Suppressor macrophage (primary cell): ENCODE measurements around the gene AP2S1.
"Not testable (repeated sequence)": the region's sequence is repeated elsewhere in the genome, so short reads cannot be mapped to it uniquely, and the experiment has no call there.

ENCODE experiments used
- DNase-seq, 4 experiments: peaks; one replicate each; pipeline ENCODE4 v3.0.0-alpha.2; 2020 to 2022

Gene AP2S1

DNA sequence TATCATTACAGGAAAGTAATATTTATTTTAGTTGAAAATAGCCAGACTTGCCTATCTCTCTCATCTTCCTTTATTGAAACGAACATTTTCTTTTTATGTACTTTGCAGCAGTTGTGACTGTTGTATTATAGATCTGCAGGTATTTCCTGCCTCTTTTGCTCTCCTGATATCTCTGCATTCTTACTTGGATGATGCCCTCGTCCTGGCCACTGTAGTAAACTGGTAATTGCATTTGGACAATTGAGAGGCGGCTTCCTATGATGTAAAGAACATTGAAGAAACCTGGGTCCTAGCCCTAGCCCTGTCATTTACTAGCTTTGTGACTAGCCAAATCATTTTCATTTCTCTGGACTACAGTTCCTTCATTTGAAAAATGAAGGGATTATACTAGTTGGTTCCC, 16.5 kb upstream of the AP2S1 start:
- DNase-seq = no peak

DNA sequence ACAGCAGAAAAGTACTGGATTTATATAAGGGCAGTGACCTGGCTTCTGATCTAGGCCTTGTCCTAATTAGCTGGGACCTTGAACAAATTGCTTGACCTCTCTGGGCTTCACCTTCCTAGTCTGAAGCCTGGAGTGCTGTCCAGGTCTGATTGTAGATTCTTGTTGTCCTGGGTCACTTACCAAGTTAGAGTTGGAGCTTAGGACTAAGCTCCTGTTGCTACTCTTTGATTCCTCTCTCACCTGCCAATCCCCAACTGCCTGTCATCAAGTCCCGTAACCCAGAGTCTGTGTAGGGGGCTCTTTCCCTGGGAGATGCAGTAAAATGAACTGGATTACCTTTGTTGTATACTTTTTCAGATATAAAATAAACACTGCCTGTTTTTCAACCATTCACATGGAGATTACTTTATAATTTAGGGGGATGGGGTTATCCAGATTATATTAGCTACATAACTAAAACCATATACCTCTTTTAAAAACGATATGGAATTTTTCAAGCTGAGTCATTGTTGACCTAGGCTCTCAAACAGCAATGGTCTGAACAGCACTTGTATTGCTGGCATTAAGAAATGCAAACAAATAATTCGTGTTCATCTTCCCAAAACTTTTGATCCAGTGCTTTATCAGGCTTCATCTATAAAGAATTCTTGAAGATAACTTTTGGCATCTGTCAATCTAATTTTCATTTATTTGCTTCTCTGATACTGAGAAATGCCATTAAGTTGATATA, 15.9 kb upstream of the AP2S1 start:
- DNase-seq = no peak

DNA sequence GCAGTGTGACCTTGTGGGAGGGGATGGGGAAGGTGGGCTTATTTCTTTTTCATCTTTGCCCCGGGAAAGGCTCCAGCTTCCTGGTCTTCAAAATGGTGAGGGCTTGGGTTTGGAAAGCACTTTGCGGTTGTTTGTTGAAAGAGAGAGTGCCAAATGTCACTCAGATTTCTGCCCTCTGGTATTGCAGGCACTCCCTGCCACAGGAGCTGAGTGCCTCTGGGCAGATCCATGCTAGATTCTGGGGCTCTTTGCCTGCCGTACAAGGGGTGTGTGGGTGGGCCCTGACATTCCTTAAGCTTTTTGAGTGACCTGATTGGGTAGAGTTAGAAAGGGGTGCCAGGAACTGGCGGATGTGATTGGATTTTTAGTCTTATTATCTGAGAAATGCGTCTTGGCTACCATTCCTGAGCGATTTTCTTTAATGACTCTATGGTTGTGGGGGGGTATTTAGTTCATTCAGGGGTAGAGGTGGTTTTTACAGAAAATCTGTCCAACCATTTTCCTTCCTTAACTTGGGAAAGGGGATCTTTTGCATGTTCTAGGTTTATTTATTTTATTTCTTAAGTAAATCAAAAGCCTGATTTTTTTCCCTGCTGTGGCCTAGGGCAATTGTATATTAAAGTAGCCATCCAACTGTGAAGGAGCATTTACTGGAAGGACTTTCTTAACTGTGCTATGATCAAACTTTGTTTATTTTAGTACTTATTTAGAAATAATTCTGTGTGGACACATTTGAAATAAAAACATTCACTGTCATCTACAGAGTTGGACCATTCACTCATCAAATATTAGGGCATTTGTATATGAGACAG, 13.4 kb upstream of the AP2S1 start:
- DNase-seq = no peak

DNA sequence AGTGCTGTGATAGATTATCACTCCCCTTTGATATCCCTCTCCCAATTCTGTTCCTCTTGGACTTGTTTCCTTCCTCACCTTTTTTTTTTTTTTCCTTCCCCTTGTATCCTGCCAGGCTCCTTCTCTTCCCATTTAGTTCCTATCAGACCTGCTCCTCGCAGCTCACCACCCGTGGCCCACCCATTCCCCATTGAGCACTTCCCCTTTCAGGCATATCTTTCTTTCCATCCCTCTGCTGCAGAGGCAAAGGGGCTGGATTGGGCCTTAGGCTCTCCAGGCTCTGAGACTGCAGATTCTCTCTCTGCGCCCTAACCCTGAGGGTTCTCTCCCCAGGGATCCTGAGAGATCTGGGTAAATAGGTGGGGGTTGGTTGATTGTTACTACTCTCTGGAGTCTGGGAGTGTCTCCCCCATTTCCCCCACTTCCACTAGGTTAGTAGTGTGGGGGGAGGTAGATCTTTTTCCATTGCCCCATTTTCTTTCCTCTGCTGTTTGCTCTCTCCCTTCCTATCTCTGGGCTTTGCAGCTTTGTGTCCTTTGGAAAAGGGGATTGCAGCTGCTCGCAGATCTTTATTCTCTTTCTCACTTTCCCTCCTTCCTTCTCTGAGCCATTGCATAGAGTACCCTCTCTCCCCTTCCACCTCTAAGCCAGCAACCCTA, 12.5 kb upstream of the AP2S1 start:
- peak in 2 of 4 experiments; percentile 12 to 23 for DNase-seq

DNA sequence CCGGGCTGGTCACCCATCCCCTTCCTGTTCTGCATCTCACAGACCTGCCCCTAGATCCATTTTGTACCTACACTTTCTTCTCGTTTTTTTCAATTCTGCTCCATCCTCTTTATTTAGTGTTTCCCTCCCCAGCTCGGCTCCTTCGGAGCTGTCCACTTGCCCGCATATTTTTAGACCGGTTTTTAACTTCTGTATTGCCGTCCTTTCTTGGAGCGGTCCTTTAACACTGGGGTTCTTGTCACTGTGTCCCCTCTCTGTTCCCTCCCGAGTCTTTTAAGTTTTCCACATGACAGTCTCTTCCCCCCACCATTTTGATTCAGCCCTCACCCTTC, 11.8 kb upstream of the AP2S1 start:
- no peak for DNase-seq

DNA sequence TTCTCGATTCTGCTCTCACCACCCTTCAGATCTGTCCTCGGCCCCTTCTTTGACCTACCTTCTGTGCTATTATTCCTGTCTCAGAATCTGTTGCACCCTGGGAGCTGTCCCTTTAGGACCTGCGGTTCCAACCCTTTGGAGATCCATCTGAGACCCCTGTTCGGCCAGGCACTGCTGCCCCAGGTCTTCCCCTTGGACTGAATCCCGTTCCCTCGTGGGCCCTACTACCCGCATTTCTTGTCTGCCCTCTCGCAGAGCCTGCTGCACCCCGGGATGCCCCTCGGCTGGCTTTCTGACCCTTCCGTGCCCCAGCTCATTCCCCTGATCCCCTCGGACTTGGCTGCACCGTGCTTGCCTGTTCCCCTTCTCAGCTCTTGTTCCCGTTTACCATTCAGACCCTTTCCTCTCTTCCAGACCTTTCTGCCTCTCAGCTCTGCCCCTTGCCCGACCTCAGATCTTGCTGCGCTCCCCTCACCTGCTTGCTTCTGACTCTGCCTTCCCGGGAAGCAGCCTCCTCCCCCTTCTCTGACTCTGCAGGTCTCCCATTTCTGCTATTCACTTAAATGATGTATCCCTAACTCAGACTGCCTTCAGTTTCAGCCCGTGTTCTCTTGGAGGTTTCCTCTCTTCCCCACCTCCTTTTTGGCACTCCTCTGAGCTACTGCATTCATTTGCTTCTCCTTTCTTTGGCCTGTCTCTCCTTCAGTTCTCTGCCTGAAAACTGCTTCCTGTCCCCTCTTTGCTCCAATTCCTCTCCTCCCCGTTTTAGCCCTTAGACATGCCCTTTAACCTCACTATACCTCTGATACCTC, 11.3 kb upstream of the AP2S1 start:
- DNase-seq = peak in 3 of 4 experiments; percentile 32 to 43 (median 34)

DNA sequence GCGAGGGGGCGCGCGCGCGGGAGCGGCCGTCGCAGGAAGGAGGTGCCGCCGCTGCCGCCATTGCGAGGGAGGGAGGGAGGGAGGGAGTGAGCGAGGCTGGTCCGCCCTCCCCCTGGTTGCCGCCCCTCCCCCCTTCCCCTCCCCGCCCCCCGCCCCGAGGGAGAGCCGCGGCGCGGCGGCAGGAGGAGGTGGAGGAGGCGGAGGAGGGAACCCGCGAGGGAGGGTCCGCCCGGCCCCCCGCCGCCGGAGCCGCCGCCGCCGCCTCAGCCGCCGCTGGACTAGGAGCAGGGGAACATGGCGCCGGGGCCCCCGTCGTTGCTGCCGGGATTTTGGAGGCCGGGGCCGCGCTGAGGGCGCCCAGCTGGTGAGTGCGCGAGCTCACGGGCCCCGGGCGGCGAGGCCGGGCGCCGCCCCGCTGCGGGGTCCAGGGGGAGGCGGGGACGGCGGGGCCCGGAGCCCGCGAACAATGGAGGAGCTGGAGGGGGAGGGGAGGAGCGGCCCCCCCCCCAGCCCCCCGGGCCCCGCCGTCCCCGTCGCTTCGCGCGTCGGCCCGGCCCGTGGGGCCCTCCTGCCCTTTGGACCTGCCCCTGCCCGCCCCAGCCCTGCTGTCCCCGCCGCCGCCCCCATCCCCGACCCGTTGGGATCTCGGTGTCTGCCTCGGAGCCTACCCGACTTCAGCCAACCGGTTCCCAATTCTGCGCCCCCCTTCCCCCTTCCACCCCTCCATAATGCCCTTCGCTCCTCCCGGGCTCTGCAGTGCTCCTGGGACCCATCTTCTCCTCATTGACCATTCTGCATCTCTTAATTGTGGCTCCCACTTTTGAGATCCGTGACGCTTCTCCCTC, 10.4 kb upstream of the AP2S1 start, which contains the start of gene ARHGAP35:
Gene ARHGAP35 (plus strand): TSS at position 152 of the 845 bp plus-strand sequence. CDS start 57,679 bp downstream, outside the sequence.
- peak in 1 of 4 experiments; percentile 95 for DNase-seq

DNA sequence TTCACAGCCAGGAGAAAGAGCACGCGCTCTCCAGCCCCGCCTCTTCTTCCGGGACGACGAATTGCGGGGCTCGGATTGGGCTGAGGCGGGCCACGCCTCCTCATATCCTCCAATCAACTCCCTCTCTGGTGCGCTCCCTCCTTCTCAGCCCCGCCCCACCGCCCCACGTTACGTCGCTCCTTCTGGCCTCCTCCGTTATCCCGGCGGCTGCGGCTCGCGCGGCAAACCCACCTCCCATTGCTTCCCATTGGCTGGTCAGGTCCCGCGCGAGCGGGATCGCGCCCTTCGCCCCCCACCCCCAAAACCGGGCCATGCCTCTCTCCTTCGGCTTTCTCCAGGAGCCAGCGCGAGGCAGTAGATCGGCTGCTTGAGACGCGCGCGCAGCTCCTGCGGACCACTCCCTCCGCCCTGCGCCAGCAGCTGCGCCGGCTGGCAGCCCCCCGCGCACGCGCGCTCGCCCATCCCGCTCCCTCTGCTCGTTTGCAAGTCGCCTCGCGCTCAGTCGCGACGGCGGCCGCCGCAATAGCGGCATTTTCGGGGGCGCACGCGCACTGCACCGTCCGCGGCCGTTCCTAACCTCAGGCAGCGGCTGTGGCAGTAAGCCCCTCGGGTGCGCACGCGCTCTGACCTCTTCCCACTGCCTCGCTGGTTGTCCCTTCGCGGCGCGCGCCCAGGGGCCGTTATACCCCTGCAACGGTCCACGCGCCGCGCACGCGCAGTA, 9.6 kb upstream of the AP2S1 start:
- peak; percentile 97 to 99 (median 98) for DNase-seq

DNA sequence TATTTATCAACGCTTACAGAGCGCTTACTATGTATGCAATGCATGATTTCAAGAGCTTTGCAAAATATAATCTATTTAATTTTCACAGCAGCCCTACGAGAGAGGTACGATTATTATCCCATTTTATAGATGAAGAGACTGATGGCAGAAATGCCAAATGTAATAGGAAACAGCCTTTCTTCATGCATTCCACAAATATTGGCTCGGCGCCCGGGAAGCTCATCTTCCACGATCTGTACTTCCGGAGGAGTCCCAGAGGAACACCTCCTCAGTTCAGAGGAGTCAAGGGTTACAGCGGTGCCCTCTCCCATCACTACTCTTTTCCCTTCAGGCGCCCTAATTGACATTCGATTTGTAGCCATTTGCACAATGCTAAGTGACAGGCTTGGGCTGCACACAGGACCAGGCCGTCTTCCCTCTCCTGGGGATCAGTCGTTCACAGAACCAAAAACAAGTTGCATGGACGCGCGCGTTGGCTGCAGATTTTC, 9.0 kb upstream of the AP2S1 start:
- DNase-seq = peak in 1 of 4 experiments; percentile 63

DNA sequence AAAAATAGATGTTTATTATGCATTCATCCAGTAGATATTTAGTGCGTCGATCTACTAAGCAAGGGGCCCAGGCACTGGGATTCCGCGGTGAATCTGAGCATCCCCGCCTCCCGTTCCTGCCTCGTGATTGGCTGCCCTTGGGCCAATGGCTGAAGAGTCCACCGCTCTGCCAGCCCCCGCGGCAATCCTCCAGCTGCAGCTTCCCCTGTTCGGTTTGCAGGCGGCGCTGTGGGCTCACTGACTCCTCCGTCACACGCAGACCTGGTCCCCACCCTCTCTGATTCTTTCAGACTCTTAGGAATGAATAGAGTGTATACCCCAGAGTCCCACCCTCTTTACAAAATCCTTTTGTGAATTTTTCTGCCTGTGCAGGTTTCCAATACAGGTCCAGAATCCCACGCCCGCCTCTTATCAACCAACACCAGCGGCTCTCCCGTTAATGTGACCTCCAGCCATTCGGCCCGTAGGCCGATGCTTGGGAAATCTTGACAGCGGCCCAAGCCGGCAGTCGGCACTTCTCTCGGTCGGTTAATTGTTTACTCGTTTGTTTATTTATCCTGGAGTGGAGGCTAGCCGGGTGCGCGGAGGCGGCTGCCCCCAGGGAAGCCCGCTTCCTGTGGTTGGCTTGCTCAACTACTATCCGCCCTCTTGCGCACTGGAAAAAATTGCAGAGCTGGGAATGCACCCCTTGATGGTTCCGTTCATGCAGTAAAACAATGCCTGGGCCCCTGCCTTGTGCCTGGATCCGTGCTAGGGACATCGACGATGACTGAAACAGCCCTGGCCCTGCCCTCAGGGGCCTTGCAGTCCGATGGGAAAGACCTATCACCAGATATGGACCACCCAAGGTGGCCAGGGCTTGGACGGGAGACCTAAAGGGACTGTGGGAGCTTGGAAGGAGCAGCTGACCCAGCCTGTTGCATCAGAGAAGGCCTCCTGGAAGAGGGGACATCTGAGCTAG, 5.7 kb upstream of the AP2S1 start:
- DNase-seq = peak; percentile 89 to 96 (median 94)

DNA sequence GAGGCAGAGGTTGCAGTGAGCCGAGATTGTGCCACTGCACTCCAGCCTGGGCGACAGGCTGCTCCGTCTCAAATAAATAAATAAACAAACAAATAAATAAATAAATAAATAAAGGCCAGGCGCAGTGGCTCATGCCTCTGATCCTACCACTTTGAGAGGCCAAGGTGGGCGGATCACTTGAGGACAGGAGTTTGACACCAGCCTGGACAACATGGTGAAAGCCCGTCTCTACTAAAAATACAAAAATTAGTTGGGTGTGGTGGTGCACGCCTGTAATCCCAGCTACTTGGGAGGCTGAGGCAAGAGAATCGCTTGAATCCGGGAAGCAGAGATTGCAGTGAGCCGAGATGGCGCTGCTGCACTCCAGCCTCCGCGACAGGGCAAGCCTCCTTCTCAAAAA, 4.1 kb upstream of the AP2S1 start:
- not testable (repeated sequence) for DNase-seq

DNA sequence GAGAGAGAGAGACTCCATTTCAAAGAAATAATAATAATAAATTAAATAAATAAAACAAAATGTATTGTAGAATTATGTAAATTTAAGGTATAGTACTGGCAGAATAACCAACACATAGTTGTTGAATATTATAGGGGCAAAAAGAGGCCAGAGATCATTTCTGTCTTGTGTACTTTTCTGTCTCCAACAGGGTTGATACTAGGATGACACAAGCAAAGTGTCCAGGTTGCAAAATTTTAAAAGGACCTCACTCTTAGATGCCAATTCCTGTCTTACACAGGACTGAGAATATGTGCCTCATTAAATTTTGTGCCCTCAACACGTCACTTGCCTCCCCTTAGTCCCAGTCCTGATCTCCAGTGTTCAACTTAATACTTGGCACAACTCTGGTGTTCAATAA, 2.2 kb upstream of the AP2S1 start:
- DNase-seq = no peak

DNA sequence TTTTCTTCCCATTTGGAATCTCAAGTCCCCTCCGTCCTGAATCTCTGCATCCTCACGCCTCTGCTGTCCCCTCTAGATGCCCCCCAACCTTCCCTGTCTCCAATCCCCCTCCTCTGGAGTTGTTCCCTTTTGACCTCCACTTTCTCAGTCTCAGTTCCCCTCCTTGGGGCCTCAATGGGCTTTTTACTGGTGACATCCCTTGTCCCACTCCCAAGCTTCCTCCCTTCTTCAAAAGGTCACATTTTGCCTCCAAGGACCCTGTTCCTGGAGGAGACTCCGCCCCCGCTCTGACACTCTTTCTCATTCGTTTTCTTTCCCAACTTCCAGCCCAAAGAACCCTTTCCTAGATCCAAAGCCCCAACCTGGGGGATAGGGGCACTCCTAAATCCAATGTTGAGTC, 1.0 kb downstream of the AP2S1 start:
- DNase-seq = peak; percentile 29 to 56 (median 48)

DNA sequence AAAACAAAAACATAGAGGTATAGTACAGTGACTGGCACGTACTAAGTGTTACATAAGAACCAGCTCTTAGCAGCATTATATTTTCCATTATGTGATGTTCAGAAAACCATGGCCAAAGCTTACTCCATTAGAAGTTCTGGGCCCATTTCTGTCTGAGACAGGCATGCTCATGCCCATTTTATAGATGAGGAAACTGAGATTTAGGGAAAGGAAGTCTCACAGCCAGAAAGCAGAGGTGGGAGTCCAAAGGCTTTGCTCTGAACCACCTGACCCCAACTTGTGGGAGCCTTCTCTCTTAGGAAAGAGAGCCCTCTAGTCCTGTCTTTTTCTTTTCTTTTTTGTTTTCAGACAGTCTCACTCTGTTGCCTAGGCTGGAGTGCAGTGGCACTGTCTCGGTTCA, 2.3 kb downstream of the AP2S1 start:
- DNase-seq = peak in 2 of 4 experiments; percentile 14 to 23

DNA sequence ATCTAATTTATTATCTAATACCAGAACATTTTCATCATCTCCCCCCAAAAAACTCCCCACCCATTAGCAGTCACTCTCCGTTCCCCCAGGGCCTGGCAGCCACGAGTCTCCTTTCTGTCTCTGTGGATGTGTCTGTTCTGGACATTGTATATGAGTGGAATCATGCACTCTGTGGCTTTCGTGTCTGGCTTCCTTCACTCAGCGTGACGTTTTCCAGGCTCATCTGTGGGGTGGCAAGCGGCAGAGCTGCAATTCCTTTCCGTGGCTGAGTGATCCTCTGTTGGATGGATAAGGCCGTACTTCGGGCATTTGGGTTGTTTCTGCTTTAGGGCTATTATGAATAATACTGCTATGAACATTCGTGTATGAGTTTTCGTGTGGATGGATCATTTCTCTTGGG, 3.1 kb downstream of the AP2S1 start:
- DNase-seq = no peak

DNA sequence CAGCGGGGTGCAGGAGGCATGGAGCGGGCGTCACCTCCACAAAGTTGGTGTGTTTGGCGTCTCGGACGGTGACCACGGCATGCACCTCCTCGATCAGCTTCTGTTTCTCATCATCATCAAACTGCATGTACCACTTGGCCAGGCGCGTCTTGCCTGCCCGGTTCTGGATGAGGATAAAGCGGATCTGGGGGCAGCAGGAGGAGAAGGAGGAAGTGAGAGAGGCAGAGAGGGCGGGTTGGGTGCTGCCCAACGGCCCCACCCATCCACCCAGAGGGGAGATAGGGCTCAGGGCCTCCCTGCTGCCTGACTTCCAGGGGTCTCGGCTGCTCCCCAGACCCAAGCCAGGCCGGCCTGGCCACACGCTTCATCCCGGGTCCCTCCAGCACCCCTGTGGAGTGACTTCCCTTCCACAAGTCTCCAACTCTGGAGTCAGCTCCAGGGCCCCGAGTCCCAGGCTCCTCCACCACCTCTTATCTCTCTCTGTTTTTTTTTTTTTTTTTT, 4.6 kb downstream of the AP2S1 start:
- peak; percentile 38 to 69 (median 61) for DNase-seq

DNA sequence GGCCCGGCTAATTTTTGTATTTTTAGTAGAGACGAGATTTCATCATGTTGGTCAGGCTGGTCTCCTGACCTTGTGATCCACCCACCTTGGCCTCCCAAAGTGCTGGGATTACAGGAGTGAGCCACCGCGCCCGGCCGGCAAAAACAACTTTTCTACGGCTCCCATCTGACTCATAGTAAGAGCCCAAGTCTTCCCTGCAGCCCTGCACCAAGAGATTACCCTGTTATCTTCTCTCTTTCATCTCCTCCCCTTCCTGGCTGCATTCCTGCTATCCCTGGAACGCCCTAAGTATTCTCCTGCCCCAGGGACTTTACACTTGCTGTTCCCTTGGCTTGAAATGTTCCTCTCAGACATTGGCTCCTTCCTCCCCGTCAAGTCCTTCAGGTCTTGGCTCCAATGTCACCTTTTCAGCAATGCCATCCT, 6.6 kb downstream of the AP2S1 start:
- DNase-seq = no peak

DNA sequence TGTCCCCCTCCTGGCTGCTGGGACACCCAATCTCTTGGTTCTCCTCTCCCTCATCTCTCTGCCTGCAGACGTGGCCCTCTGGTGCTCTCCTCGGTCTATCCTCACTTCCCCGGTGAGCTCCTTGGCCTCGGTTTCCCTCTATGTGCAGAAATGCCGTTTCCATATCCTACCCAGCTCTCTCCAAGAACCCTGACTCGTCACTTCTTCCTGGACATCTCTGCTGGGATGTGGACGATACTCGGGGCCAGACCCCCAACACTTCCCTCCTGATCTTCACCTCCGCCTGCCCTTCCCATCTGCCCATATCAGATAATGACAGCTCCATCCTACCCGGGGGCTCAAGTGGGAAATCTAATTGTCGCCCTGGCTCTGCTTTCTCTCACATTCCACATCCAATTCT, 7.9 kb downstream of the AP2S1 start:
- DNase-seq = no peak

DNA sequence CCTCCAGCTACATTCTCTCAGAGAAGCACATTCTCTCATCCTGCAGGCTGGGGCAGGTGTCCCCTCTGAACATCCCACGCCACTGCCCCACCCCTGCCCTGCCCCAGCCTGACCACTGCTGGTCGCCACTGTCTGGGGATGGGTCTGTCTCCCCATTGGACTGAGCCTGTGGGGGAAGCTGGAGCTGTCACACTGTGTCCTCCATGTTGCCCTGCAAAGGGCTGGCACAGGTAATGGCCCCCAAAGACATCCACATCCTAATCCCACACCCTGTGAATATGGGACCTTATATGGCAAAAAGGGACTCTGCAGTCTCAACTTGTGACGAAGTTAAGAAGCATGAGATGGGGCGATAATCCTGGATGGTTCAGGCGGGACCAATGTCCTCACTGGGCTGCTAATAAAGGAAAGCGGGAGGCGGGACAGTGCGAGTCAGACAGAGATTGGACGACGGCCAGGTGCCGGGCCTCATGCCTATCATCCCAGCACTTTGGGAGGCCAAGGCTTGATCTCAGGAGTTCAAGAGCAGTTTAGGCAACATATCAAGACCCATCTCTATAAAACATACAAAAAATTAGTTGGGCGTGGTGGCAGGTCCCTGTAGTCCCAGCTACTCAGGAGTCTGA, 9.1 kb downstream of the AP2S1 start:
- no peak for DNase-seq
